Chondrocyte (in vitro differentiated cells): Measurements from ENCODE around the gene PNLIPRP2. TPM values are rescaled to one million over a fixed set of nuclear protein-coding genes. Genes with fewer than 3 reads are reported as not detected.

ENCODE experiments used
- DNase-seq: peaks from one replicate; pipeline ENCODE4 v3.0.0; 2021; ENCODE audit warnings: mixed read lengths, low spot score
- H3K27ac Mint-ChIP-seq: one replicate; pipeline ENCODE4 v1.8.0; 2021; ENCODE audit warnings: mild to moderate bottlenecking, moderate library complexity, mixed read lengths; ENCODE audit not compliant: unreplicated experiment
- H3K27me3 Mint-ChIP-seq: 2 replicates; pipeline ENCODE4 v1.8.0; 2021; ENCODE audit warnings: low read depth, mixed read lengths
- H3K36me3 Mint-ChIP-seq: 2 replicates; pipeline ENCODE4 v1.8.0; 2021; ENCODE audit warnings: low read depth, mixed read lengths
- H3K4me1 Mint-ChIP-seq: 2 replicates; pipeline ENCODE4 v1.8.0; 2021; ENCODE audit warnings: low read depth, mild to moderate bottlenecking, mixed read lengths
- H3K4me3 Mint-ChIP-seq: one replicate; pipeline ENCODE4 v1.8.0; 2021; ENCODE audit warnings: mild to moderate bottlenecking, moderate library complexity, mixed read lengths; ENCODE audit not compliant: unreplicated experiment
- H3K9me3 Mint-ChIP-seq: 2 replicates; pipeline ENCODE4 v1.8.0; 2021; ENCODE audit warnings: low read depth, mixed read lengths
- CTCF ChIP-seq: fragments of 200-600 bp; sonication (generic); IDR thresholded peaks from 2 replicates; pipeline ENCODE4 v1.5.0; 2021; ENCODE audit warnings: antibody characterized with exemption, mild to moderate bottlenecking, moderate library complexity
- total RNA-seq: library from RNA; stranded (reverse); gene quantifications from 3 replicates; pipeline ENCODE4 v1.2.1, GENCODE V29; 2021

The PNLIPRP2 gene
- total RNA-seq, 1 donor from 2014 or later: not detected

- no peaks in the 10 kb centered on the region for H3K9me3 Mint-ChIP-seq
- H3K4me3 Mint-ChIP-seq: no peak overlapping the region
- no peak for DNase-seq
- H3K27ac Mint-ChIP-seq: no peak overlapping the region
- TF ChIP-seq CTCF: no peak
- H3K36me3 Mint-ChIP-seq: peaks cover 1% of the 10 kb centered on the region
- no peaks in the 10 kb centered on the region for H3K27me3 Mint-ChIP-seq
- H3K4me1 Mint-ChIP-seq: peaks cover 20% of the 10 kb centered on the region
Measured at GRCh38 chr10:116685807-116686206, 65.1 kb downstream of the PNLIPRP2 start.

- DNase-seq: no peak
- Mint-ChIP-seq H3K9me3 (no peaks in the 10 kb centered on the region), H3K4me1 (peaks cover 25% of the 10 kb centered on the region), H3K4me3 (no peak overlapping the region), H3K27me3 (no peaks in the 10 kb centered on the region), H3K36me3 (no peaks in the 10 kb centered on the region), H3K27ac (no peak overlapping the region)
- no peak for TF ChIP-seq CTCF
Measured at GRCh38 chr10:116686632-116687031, 65.9 kb downstream of the PNLIPRP2 start.

GRCh38 chr10:116687633-116688032 is 66.9 kb downstream of the PNLIPRP2 start:
- H3K27ac Mint-ChIP-seq: no peak overlapping the region
- peaks cover 22% of the 10 kb centered on the region for H3K4me1 Mint-ChIP-seq
- no peak for DNase-seq
- H3K4me3 Mint-ChIP-seq: no peak overlapping the region
- no peak for TF ChIP-seq CTCF
- H3K9me3 Mint-ChIP-seq: no peaks in the 10 kb centered on the region
- H3K36me3 Mint-ChIP-seq: no peaks in the 10 kb centered on the region
- no peaks in the 10 kb centered on the region for H3K27me3 Mint-ChIP-seq

- DNase-seq: no peak
- no peaks in the 10 kb centered on the region for H3K9me3 Mint-ChIP-seq
- no peak overlapping the region for H3K4me3 Mint-ChIP-seq
- peaks cover 22% of the 10 kb centered on the region for H3K4me1 Mint-ChIP-seq
- H3K27me3 Mint-ChIP-seq: no peaks in the 10 kb centered on the region
- no peak for TF ChIP-seq CTCF
- no peak overlapping the region for H3K27ac Mint-ChIP-seq
- no peaks in the 10 kb centered on the region for H3K36me3 Mint-ChIP-seq
Measured at GRCh38 chr10:116688241-116688711, 67.5 kb downstream of the PNLIPRP2 start.

- Mint-ChIP-seq H3K27me3 (no peaks in the 10 kb centered on the region), H3K4me3 (no peak overlapping the region), H3K36me3 (no peaks in the 10 kb centered on the region), H3K27ac (no peak overlapping the region), H3K4me1 (peaks cover 22% of the 10 kb centered on the region), H3K9me3 (no peaks in the 10 kb centered on the region)
- DNase-seq: no peak
- TF ChIP-seq CTCF: no peak
Measured at GRCh38 chr10:116688741-116689495, 68.2 kb downstream of the PNLIPRP2 start.
